Stimulated activated CD4-positive, alpha-beta T cell treated with anti-CD3 and anti-CD28 coated beads, Interleukin-15, amount 100 ng/mL, for 1 hour (primary cell): ENCODE results near the gene HSP90AA1.
A peak's percentile ranks its signal among the peaks of the same experiment; 100 is the strongest.
"Not testable (repeated sequence)": the region's sequence is repeated elsewhere in the genome, so short reads cannot be mapped to it uniquely, and the experiment has no call there.

Experiments
- DNase-seq, 2 donors: peaks; one replicate each; pipeline ENCODE4 v3.0.0-alpha.2; 2020; ENCODE audit warnings: low read depth in 1 of 2, low spot score in 1 of 2

HSP90AA1 gene

DNA sequence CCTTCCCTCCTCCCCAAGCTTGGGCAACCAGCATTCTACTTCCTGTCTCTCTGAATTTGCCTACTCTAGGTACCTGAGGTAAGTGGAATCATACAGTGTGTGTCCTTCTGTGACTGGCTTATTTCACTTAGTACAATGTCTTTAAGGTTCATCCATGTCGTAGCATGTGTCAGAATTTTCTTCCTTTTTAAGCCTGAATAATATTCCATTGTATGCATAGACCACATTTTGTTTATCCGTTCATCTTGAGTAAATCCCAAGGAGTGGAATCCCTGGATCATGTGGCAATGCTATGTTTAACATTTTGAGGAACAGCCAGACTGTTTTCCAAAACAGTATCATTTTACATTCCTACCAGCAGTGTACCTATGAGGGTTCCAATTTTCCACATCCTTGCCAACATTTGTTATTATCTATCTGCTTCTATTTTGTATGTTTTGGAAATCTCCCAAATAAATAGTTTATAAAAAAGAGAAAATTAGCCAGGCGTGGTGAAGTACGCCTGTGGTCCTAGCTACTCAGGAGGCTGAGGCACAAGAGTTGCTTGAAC lies 12.4 kb downstream of the HSP90AA1 start:
- no peak for DNase-seq

GRCh38 chr14:102071283-102071998 lies 15.4 kb downstream of the HSP90AA1 start:
- no peak for DNase-seq

- DNase-seq = no peak
Observed at GRCh38 chr14:102066041-102066451, 20.8 kb downstream of the HSP90AA1 start.

DNA sequence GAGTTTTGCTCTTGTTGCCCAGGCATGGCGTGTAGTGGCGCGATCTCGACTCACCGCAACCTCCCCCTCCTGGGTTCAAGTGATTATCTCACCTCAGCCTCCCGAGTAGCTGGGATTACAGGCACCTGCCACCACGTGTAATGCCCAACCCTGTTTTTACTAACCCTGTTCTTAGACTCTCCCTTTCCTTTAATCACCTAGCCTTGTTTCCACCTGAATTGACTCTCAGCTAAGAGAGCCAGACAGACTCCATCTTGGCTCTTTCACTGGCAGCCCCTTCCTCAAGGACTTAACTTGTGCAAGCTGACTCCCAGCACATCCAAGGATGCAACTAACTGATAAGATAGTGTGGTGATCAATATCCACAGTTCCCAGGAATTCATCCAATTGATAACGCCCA lies 22.3 kb downstream of the HSP90AA1 start:
- DNase-seq = not testable (repeated sequence)

DNA sequence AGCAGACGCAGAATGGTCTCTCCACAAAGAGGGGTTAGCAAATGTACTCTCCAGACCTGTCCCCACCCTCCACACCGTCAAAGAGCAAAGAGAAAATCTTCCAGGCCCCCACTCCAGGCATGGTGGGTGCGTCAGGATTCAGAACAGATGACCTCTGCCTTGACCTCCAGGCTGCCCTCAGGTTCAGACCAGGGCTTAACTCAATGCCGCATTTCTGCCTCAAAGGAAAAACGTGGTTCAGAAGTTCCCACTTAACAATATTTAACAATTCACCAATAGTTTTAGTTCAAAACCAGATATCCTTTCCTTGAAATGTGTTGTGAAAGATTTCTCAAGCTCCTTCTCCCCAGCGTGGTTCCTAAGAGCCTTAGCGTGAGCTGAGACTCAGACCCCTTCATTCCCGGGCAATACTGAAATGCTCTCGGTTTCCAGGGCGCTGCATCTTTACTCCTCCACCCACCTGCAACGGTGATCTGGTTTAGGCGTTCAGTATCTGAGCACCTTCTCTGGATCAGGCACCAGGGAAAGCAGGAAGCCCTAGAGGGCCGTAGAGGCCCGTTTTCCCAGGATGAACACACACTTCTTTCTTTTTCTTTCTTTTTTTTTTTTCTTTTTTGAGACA lies 22.9 kb downstream of the HSP90AA1 start:
- no peak for DNase-seq

DNA sequence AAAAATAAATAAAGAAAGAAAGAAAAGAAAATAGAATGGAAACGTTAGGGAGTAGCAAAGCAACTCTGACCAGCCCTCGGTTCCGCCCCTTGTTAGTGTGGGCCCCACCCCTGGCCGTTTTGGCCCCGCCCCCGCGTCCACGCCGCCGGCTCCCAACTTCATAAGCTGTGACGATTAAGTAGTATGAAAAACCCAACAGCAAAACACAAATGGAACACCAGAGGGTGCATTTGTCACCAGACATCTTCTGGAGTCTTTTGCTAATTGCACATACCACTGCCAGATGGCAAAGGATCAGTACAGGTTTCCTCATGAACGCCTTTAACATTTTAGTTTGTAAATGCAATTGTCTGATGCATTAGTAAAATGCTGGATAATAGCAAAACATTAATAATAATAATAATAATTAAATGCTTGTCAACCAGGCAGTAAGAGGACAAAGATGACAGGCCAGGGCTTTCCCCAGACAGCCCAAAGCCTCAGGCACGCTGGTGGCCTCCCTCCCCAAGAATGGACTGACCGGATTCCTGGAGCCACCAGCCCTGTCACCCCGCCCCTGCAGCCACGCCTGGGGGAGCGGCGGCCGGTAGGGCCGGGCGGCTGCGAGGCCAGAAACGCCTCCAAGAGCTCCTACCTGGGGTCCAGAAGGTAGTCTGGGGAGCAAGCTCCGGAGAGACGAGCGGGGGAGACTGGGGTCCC lies 23.6 kb downstream of the HSP90AA1 start:
- DNase-seq = peak; percentile 34 to 60

DNA sequence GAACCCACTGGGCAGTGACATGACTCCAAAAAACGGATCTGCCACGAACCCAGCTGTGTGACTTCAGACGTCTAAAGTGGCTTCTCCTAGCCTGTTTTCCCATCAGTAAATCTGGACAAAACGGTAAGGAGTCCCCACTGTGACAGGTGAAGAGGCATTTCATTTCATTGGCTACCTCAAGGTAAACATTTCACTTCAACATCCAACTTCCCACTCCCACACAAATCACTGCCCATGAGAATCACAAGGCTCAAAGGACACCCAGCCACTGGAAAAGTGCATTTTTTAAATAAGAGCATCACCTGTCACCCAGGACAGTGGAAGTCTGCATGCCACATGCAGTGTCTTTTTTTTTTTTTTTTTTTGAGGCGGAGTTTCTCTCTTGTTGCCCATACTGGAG lies 27.9 kb downstream of the HSP90AA1 start:
- no peak for DNase-seq

DNA sequence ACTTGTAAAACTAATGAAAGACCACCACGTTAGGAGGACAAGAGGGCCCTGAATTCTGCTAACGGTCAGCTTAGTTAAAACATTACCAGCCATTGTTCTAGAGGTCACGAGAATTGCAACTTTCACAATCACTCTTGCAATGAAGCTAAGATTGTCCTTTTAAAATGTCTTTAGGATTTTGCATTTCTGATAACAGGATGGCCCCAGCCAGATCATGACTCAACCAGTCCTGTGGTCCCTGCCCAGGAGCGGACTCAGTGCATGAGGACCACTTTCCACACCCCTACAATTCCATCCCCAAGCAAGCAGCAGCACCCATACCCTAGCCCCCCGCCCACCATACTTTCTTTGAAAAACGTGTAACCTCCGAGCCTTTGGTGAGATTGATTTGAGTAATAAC lies 28.7 kb downstream of the HSP90AA1 start:
- no peak for DNase-seq

DNA sequence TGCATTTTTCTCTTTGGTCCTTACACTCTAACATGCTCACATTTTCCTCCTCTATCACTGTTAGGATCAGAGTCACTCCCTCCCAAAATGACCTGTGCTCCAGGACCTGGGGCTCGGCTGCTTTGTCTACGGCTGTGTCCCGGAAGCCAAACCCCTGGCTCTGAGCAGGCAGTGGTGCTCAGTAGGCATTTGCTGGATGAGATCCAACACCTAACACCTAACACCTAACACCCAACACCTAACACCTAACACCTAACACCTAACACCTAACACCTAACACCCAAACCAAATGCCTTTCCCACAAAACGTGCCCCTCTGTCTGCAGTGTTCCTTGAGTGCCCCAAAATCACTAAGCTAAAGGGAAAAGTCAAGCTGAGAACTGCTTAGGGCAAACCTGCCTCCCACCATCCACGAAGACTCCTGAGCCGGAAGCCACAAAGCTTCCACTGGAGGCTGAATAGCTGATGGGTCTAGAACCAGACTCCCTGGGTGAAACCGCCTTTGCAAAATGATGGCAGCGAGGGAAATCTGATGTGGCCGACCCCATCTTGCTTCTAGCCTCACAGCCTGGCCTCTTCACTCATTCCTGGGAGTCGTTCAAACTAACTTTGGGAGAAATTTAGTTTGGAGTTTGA lies 29.2 kb downstream of the HSP90AA1 start:
- DNase-seq = no peak

GRCh38 chr14:102056694-102057442 lies 30.0 kb downstream of the HSP90AA1 start:
- DNase-seq = no peak

DNA sequence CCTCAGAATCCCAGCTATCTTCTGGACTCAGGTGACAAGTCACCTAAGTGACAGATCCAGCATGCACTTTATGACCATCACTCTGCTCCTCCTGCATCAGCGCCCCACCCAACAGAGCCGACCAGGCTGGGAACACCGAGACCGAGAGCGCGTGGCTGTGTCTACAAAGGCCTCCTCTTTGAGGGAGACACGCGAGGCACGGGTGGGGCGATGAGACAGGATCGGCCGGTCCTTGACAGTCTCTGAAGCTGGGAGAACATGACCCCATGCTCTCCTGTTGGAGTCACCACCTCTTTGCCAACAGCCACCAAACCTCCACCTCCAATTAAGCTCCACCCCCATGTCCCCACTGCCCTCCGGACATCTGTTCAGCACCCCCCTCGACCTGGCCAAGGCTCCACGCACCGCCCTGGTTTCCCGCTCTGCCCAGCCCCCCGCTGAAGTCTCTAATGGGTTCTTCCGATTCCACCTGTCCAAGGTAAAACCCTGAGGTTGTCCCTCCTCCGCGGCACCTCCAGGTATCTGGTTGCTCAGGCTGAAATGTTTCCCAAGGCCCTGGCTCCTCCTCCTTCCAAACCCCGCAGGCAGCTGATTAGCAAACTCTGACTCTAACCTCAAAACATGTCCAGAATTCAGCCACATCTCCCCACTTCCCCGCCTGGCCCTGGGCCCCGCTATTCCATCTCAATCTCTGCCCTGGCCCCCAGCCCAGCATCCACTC lies 31.5 kb downstream of the HSP90AA1 start:
- no peak for DNase-seq

GRCh38 chr14:102052522-102052921 lies 34.3 kb downstream of the HSP90AA1 start:
- DNase-seq = no peak

GRCh38 chr14:102050625-102051024 lies 36.2 kb downstream of the HSP90AA1 start:
- DNase-seq = no peak

DNA sequence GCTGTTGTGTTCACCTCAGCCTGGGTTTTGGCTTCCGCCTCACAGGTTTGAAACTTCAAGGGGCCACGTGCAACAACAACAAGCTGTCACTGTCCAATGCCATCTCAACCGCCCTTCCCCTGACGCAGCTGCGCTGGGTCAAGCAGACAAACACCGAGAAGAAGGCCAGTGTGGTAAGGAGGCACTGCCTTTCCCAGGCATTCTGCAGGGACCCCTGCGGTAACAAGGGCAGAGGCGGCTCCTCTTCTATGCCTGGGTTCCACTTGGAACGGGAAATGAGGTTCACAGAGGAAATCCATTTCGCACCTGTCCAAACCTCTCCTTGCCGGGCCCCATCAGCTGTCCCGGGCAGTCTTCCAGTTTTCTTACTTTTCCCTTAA lies 36.8 kb downstream of the HSP90AA1 start:
- DNase-seq = no peak

DNA sequence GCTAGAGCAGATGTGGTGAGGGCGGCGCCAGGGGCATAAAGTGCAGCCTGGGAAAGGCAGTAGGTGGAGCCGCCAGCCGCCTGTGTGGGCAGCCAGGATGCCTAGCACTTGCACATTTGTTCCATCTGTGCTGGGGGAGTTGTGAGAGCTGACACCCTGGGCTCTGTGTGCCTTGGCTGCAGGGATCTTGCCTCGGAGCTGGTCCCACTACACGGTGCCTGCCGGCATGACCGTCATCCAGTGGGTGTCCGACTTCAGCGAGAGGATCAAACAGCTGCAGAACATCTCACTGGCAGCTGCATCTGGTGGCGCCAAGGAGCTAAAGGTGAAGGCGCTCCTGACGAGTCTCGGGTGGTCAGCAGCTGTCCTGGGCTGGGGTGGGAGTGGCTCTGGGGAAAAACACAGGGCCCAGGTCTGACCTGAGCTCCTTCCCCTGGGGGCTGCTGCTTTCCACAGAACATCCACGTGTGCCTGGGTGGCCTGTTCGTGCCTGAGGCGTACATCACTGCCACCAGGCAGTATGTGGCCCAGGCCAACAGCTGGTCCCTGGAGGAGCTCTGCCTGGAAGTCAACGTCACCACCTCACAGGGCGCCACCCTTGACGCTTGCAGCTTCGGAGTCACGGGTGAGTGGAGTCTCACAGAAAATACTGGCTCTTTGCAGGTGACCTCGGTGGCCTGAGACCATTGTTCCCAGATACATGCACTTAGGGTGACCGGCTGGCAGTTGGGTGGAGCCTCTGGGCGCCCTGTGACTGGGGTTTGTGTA lies 37.4 kb downstream of the HSP90AA1 start:
- no peak for DNase-seq

DNA sequence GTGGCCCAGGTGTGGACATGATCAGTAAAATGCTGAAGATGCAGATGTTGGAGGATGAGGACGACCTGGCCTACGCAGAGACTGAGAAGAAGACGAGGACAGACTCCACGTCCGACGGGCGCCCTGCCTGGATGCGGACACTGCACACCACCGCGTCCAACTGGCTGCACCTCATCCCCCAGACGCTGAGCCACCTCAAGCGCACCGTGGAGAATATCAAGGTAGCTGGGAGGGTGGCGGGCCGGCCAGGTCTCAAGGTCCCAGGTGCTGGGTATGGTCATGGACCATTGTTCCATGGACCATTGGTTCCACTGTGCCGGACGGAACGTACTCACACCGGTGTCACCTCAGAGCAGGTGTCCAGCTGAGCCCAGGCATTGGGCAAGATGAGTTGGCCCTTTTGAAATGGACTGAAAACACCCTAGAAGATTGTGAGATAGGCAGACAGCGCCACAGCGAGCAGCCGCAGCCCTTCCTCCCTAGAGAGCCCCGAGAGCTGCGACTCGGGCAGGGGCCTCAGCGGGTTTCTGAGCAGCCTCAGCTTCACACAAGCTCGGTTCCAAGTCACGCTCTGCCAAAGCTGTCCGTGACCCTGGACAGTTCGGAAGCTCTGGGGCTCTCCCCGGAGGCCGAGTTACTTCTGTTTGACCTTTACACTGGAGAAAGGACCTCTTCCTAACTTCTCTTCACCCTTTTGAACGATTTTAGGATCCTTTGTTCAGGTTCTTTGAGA lies 38.9 kb downstream of the HSP90AA1 start:
- no peak for DNase-seq

- DNase-seq = no peak
Observed at GRCh38 chr14:102046337-102047278, 40.2 kb downstream of the HSP90AA1 start.

- no peak for DNase-seq
Observed at GRCh38 chr14:102044566-102044965, 42.3 kb downstream of the HSP90AA1 start.
